GM23338 (cell line): ENCODE results near the gene TMEM101. TPM values are rescaled to one million over a fixed set of nuclear protein-coding genes. Genes with fewer than 3 reads are reported as not detected.

ENCODE experiments used
- ATAC-seq: fragments of 200-7000 bp; cut with Tn5 transposase; 3 replicates; pipeline ENCODE4 v1.9.1; 2020
- DNase-seq: peaks from one replicate; pipeline ENCODE4 v3.0.0-alpha.2; 2015; ENCODE audit warnings: low spot score
- H2AFZ ChIP-seq: fragments of 200-600 bp; sonication (generic); 2 replicates; pipeline ENCODE4 v1.8.0; 2016; ENCODE audit warnings: antibody characterized with exemption, mild to moderate bottlenecking, moderate library complexity
- H3F3A ChIP-seq: fragments of 200-600 bp; sonication (generic); replicated peaks from 2 replicates; pipeline ENCODE4 v1.8.0; 2017; ENCODE audit warnings: antibody characterized with exemption, mixed run types, low read depth
- H3K27ac ChIP-seq: fragments of 200-600 bp; sonication (generic); 2 replicates; pipeline ENCODE4 v1.6.1; 2016; ENCODE audit warnings: low read depth
- H3K27me3 ChIP-seq: fragments of 200-600 bp; sonication (generic); 2 replicates; pipeline ENCODE4 v1.8.0; 2016; ENCODE audit warnings: mild to moderate bottlenecking, mixed run types, moderate library complexity; ENCODE audit not compliant: insufficient read depth
- H3K36me3 ChIP-seq: fragments of 200-600 bp; sonication (generic); 2 replicates; pipeline ENCODE4 v1.8.0; 2016; ENCODE audit warnings: mild to moderate bottlenecking; ENCODE audit not compliant: insufficient read depth
- H3K4me1 ChIP-seq: fragments of 200-600 bp; sonication (generic); 2 replicates; pipeline ENCODE4 v1.8.0; 2016; ENCODE audit warnings: mild to moderate bottlenecking, moderate library complexity; ENCODE audit not compliant: insufficient read depth
- H3K4me2 ChIP-seq: fragments of 200-600 bp; sonication (generic); 2 replicates; pipeline ENCODE4 v1.7.1; 2017; ENCODE audit warnings: mixed run types
- H3K4me3 ChIP-seq: fragments of 200-600 bp; sonication (generic); 2 replicates; pipeline ENCODE4 v1.6.1; 2016; ENCODE audit warnings: mixed run types
- H3K79me2 ChIP-seq: fragments of 200-600 bp; sonication (generic); replicated peaks from 2 replicates; pipeline ENCODE4 v1.8.0; 2017; ENCODE audit warnings: mild to moderate bottlenecking; ENCODE audit not compliant: insufficient read depth
- H3K9me2 ChIP-seq: fragments of 200-600 bp; sonication (generic); 2 replicates; pipeline ENCODE4 v1.8.0; 2017; ENCODE audit not compliant: insufficient read depth
- H4K20me1 ChIP-seq: fragments of 200-600 bp; sonication (generic); replicated peaks from 2 replicates; pipeline ENCODE4 v1.8.0; 2017; ENCODE audit warnings: mild to moderate bottlenecking; ENCODE audit not compliant: insufficient read depth
- H3K27ac Mint-ChIP-seq: 2 replicates; pipeline ENCODE4 v1.8.0; 2020; ENCODE audit warnings: inconsistent platforms, mild to moderate bottlenecking, moderate library complexity, mixed read lengths
- H3K27me3 Mint-ChIP-seq: 3 replicates; pipeline ENCODE4 v1.8.0; 2022; ENCODE audit warnings: low read depth, mild to moderate bottlenecking, moderate library complexity, mixed read lengths, inconsistent platforms; ENCODE audit not compliant: insufficient read depth, poor library complexity
- H3K36me3 Mint-ChIP-seq: 3 replicates; pipeline ENCODE4 v1.8.0; 2021; ENCODE audit warnings: low read depth, mild to moderate bottlenecking, inconsistent platforms, moderate library complexity, mixed read lengths
- H3K4me1 Mint-ChIP-seq: 3 replicates; pipeline ENCODE4 v1.8.0; 2020; ENCODE audit warnings: mild to moderate bottlenecking, inconsistent platforms, mixed read lengths
- H3K4me3 Mint-ChIP-seq: 3 replicates; pipeline ENCODE4 v1.8.0; 2021; ENCODE audit warnings: moderate library complexity, mild to moderate bottlenecking, inconsistent platforms, mixed read lengths
- H3K9me3 Mint-ChIP-seq: 3 replicates; pipeline ENCODE4 v1.8.0; 2020; ENCODE audit warnings: moderate library complexity, mild to moderate bottlenecking, inconsistent platforms, mixed read lengths
- CREB1 ChIP-seq: fragments of 250-450 bp; sonication (Bioruptor Pico); IDR thresholded peaks from 2 replicates; pipeline ENCODE4 v1.5.0; 2020; ENCODE audit warnings: low read depth, mild to moderate bottlenecking, moderate library complexity
- CTCF ChIP-seq, 2 experiments: fragments of 200-600 bp in 1 of 2; sonication (generic) in 1 of 2; conservative IDR thresholded peaks; 2 replicates each; pipeline versions ENCODE4 v1.5.1 to v1.6.1; 2016 to 2017; ENCODE audit warnings: antibody characterized with exemption in 2 of 2, low read depth in 2 of 2, mild to moderate bottlenecking in 2 of 2, moderate library complexity in 1 of 2
- ETS1 ChIP-seq: IDR thresholded peaks from 2 replicates; pipeline ENCODE4 v1.6.1; 2016; ENCODE audit warnings: antibody characterized with exemption
- EZH2 ChIP-seq: fragments of 200-600 bp; sonication (generic); IDR thresholded peaks from one replicate; pipeline ENCODE4 v1.8.0; 2017; ENCODE audit warnings: antibody characterized with exemption, mild to moderate bottlenecking, low read depth; ENCODE audit not compliant: unreplicated experiment
- EZH2phosphoT487 ChIP-seq: fragments of 200-600 bp; sonication (generic); IDR thresholded peaks from one replicate; pipeline ENCODE4 v1.8.1; 2018; ENCODE audit warnings: antibody characterized with exemption; ENCODE audit not compliant: unreplicated experiment
- JUNB ChIP-seq: IDR thresholded peaks from one replicate; pipeline ENCODE4 v1.6.1; 2016; ENCODE audit warnings: antibody characterized with exemption; ENCODE audit not compliant: unreplicated experiment
- NANOG ChIP-seq: IDR thresholded peaks from 2 replicates; pipeline ENCODE4 v1.6.1; 2016; ENCODE audit warnings: antibody characterized with exemption, borderline replicate concordance
- POLR2AphosphoS5 ChIP-seq: IDR thresholded peaks from 2 replicates; pipeline ENCODE4 v1.6.1; 2016; ENCODE audit warnings: antibody characterized with exemption, low read depth
- REST ChIP-seq: IDR thresholded peaks from one replicate; pipeline ENCODE4 v1.6.1; 2018; ENCODE audit warnings: antibody characterized with exemption; ENCODE audit not compliant: unreplicated experiment
- STAT1 ChIP-seq: IDR thresholded peaks from one replicate; pipeline ENCODE4 v1.6.1; 2016; ENCODE audit warnings: antibody characterized with exemption; ENCODE audit not compliant: unreplicated experiment
- ZNF114 ChIP-seq: fragments of 250-450 bp; sonication (Bioruptor Pico); IDR thresholded peaks from 2 replicates; pipeline ENCODE4 v1.5.0; 2020; ENCODE audit warnings: mild to moderate bottlenecking, moderate library complexity
- ZNF331 ChIP-seq: fragments of 250-450 bp; sonication (Bioruptor Pico); IDR thresholded peaks from 2 replicates; pipeline ENCODE4 v1.5.0; 2020; ENCODE audit warnings: low read depth, mild to moderate bottlenecking, moderate library complexity
- ZNF462 ChIP-seq: fragments of 250-450 bp; sonication (Bioruptor Pico); IDR thresholded peaks from 2 replicates; pipeline ENCODE4 v1.5.0; 2020; ENCODE audit warnings: mild to moderate bottlenecking, moderate library complexity
- polyA plus RNA-seq: library from polyadenylated mRNA; unstranded; fragments of >200 nt; fragmentation: Nextera tagmentation; extraction: Ambion mirVana; gene quantifications from 2 replicates; pipeline ENCODE4 v1.2.1, GENCODE V29; 2016
- total RNA-seq: library from RNA; depleted of rRNA; stranded (reverse); fragments of >200 nt; shearing (Covaris generic); gene quantifications from 2 replicates; pipeline ENCODE4 v1.2.3, GENCODE V29; 2014

The TMEM101 gene
- total and polyA plus RNA-seq, 2 experiments from 2014 or later: 15.9 to 31.6 TPM

GRCh38 chr17:43962479-43962878 is 52.3 kb downstream of the TMEM101 start:
- Histone ChIP-seq H3K27ac (no peak overlapping the region), H2AFZ (no peak overlapping the region), H3K4me2 (no peak overlapping the region), H4K20me1 (no peaks in the 10 kb centered on the region; the same call in 1 of the 2 replicates), H3F3A (no peaks in the 10 kb centered on the region), H3K9me2 (no peaks in the 10 kb centered on the region), H3K36me3 (no peaks in the 10 kb centered on the region), H3K4me3 (no peak overlapping the region), H3K79me2 (no peaks in the 10 kb centered on the region), H3K27me3 (no peaks in the 10 kb centered on the region), H3K4me1 (no peaks in the 10 kb centered on the region)
- H3K4me3 Mint-ChIP-seq: no peak overlapping the region
- ATAC-seq (no peak), DNase-seq (no peak)
- no peaks in the 10 kb centered on the region for H3K36me3 Mint-ChIP-seq
- no peak overlapping the region for H3K27ac Mint-ChIP-seq
- H3K9me3 Mint-ChIP-seq: no peaks in the 10 kb centered on the region
- peaks cover 11% of the 10 kb centered on the region for H3K27me3 Mint-ChIP-seq
- TF ChIP-seq ZNF331 (CRISPR knock-in tag): no peak
- no peak for TF ChIP-seq JUNB
- TF ChIP-seq EZH2: no peak
- TF ChIP-seq CTCF (conservative IDR thresholded peaks at IDR 0.05; ENCODE audit: low read depth in 2 of 2): no peak
- no peak for TF ChIP-seq ZNF462 (CRISPR knock-in tag)
- no peak for TF ChIP-seq POLR2AphosphoS5
- TF ChIP-seq REST: no peak
- no peak for TF ChIP-seq NANOG
- no peak for TF ChIP-seq EZH2phosphoT487
- TF ChIP-seq CREB1 (CRISPR knock-in tag): no peak
- TF ChIP-seq ZNF114 (CRISPR knock-in tag): no peak
- TF ChIP-seq ETS1: no peak
- no peak for TF ChIP-seq STAT1
- no peaks in the 10 kb centered on the region for H3K4me1 Mint-ChIP-seq
